DMS79 treated with DMSO at 0.1 percent for 48 hours (cell line): Measurements from ENCODE around the gene PIH1D1.
"Not testable (repeated sequence)": the region's sequence is repeated elsewhere in the genome, so short reads cannot be mapped to it uniquely, and the experiment has no call there.

Experiments
- DNase-seq: peaks from one replicate; lab custom pipeline; 2025; lab: John Stamatoyannopoulos, UW

Gene PIH1D1

GRCh38 chr19:49481020-49481683, 29.5 kb upstream of the PIH1D1 start:
- no peak for DNase-seq

- DNase-seq: no peak
Measured at GRCh38 chr19:49479975-49480628, 28.5 kb upstream of the PIH1D1 start.

GRCh38 chr19:49475995-49476880, 24.6 kb upstream of the PIH1D1 start:
- DNase-seq: no peak

- DNase-seq: no peak
Measured at GRCh38 chr19:49475191-49475917, 23.7 kb upstream of the PIH1D1 start.

GRCh38 chr19:49474542-49474924, 22.9 kb upstream of the PIH1D1 start:
- DNase-seq: no peak

- DNase-seq: peak; percentile 85
Measured at GRCh38 chr19:49473868-49474541, 22.4 kb upstream of the PIH1D1 start, which contains the start of gene FLT3LG. Gene FLT3LG (plus strand): TSS chr19:49474215. CDS start chr19:49474640, 425 bp downstream.

- not testable (repeated sequence) for DNase-seq
Measured at GRCh38 chr19:49473501-49473867, 21.9 kb upstream of the PIH1D1 start.

GRCh38 chr19:49472936-49473335, 21.3 kb upstream of the PIH1D1 start:
- DNase-seq: no peak

- no peak for DNase-seq
Measured at GRCh38 chr19:49470615-49470978, 19.0 kb upstream of the PIH1D1 start.

- DNase-seq: no peak
Measured at GRCh38 chr19:49469828-49470614, 18.4 kb upstream of the PIH1D1 start.

GRCh38 chr19:49468746-49469447, 17.3 kb upstream of the PIH1D1 start:
- peak; percentile 88 for DNase-seq

GRCh38 chr19:49468199-49468598, 16.6 kb upstream of the PIH1D1 start:
- DNase-seq: peak; percentile 32

GRCh38 chr19:49465371-49465770, 13.8 kb upstream of the PIH1D1 start:
- DNase-seq: no peak

GRCh38 chr19:49463960-49464740, 12.5 kb upstream of the PIH1D1 start:
- DNase-seq: no peak

GRCh38 chr19:49462492-49462891, 10.9 kb upstream of the PIH1D1 start:
- no peak for DNase-seq

GRCh38 chr19:49461656-49462055, 10.0 kb upstream of the PIH1D1 start:
- no peak for DNase-seq

- DNase-seq: not testable (repeated sequence)
Measured at GRCh38 chr19:49461130-49461529, 9.5 kb upstream of the PIH1D1 start.

GRCh38 chr19:49459388-49459787, 7.8 kb upstream of the PIH1D1 start:
- no peak for DNase-seq

GRCh38 chr19:49458567-49458903, 6.9 kb upstream of the PIH1D1 start:
- no peak for DNase-seq
